ENCODE data around the gene ANKRD65. TPM values are rescaled to one million over a fixed set of nuclear protein-coding genes. Genes with fewer than 3 reads are reported as not detected.
"Not testable (repeated sequence)": the region's sequence is repeated elsewhere in the genome, so short reads cannot be mapped to it uniquely, and the experiment has no call there.

Gene ANKRD65
- total RNA-seq, 2 donors from 2014 or later = not detected

GRCh38 chr1:1428967-1429366, 7.9 kb upstream of the ANKRD65 start:
- not testable (repeated sequence) for H3K36me3 Mint-ChIP-seq (ENCODE audit: low read depth); H3K4me1 Mint-ChIP-seq; H3K27me3 Mint-ChIP-seq; H3K27ac Mint-ChIP-seq; ATAC-seq (replicated peaks); H3K9me3 Mint-ChIP-seq
- H3K4me3 Mint-ChIP-seq = peak overlapping the region; percentile 21

DNA sequence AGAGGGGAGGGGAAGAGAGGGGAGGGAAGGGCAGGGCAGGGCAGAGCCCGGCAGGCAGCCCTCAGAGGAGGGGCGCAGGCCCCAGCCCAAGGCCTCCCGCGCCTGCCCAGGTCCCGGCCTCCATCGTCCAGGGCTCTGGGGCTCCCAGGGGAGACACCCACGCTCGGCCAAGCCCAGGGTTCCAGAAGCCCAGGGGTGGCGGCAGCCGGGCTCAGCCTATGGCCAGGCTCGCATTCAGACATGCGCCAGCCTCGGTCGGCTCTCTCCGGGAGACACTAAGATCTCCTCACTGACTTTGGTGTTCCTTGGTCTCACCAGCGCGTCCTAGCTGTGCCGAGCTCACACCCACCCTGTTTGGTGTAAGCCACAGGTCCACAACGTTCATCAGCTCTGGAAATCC, 7.1 kb upstream of the ANKRD65 start:
- H3K4me3 Mint-ChIP-seq = peak overlapping the region; percentile 21
- ATAC-seq (replicated peaks) = no peak
- no peaks in the 10 kb centered on the region for H3K9me3 Mint-ChIP-seq
- H3K27ac Mint-ChIP-seq = no peak overlapping the region
- H3K27me3 Mint-ChIP-seq = peaks cover 7% of the 10 kb centered on the region
- H3K4me1 Mint-ChIP-seq = no peaks in the 10 kb centered on the region
- H3K36me3 Mint-ChIP-seq (ENCODE audit: low read depth) = no peaks in the 10 kb centered on the region

DNA sequence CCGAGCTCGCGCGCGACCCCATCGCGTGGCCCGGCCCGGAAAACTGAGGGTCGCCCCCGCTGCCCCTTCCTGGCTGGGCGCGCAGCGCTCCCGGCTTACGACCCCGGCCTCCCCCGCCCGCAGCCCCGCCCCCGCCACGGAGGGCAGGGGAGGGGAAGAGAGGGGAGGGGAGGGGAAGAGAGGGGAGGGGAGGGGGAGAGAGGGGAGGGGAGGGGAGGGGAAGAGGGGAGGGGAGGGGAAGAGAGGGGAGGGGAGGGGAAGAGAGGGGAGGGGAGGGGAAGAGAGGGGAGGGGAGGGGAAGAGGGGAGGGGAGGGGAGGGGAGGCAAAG, 6.7 kb upstream of the ANKRD65 start:
- no peaks in the 10 kb centered on the region for H3K9me3 Mint-ChIP-seq
- no peak for ATAC-seq (replicated peaks)
- H3K36me3 Mint-ChIP-seq (ENCODE audit: low read depth) = no peaks in the 10 kb centered on the region
- peaks cover 8% of the 10 kb centered on the region for H3K27me3 Mint-ChIP-seq
- no peak overlapping the region for H3K27ac Mint-ChIP-seq
- no peaks in the 10 kb centered on the region for H3K4me1 Mint-ChIP-seq
- no peak overlapping the region for H3K4me3 Mint-ChIP-seq

DNA sequence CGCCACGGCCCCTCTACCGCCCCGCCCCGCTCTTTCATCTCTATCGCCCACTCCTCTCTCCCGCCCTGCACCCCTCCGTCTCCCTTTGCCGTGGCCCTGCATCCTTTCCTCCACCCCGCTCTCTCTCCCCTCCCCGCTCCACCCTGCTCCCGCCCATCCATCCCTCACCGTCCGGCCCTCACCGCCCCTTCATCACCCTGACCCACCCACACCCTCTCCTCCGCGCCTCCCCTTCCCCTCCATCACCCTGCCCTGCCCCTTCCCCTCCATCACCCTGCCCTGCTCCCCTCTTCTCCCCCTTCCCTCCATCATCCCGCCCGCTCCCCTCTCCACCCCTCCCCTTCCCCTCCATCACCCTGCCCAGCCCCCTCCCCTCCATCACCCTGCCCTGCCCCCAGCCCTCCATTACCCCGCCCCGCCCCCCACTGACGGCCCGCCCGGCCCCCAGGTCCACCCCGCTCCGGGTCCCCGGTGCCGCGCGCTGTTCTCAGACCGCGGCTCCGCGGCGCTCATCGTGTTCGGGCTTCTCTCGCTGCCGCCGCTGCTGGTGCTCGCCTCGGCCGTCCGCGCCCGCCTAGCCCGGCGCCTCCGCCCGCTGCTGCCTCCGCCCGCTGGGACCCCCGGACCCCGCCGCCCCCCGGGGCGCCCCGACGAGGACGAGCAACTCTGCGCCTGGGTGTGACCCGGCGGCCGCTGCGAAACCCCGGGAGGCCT, 6.2 kb upstream of the ANKRD65 start:
- Mint-ChIP-seq H3K36me3 (ENCODE audit: low read depth) (no peaks in the 10 kb centered on the region), H3K27me3 (peaks cover 12% of the 10 kb centered on the region), H3K27ac (no peak overlapping the region), H3K4me3 (no peak overlapping the region), H3K9me3 (no peaks in the 10 kb centered on the region), H3K4me1 (no peaks in the 10 kb centered on the region)
- peak; percentile 29 for ATAC-seq (replicated peaks)

DNA sequence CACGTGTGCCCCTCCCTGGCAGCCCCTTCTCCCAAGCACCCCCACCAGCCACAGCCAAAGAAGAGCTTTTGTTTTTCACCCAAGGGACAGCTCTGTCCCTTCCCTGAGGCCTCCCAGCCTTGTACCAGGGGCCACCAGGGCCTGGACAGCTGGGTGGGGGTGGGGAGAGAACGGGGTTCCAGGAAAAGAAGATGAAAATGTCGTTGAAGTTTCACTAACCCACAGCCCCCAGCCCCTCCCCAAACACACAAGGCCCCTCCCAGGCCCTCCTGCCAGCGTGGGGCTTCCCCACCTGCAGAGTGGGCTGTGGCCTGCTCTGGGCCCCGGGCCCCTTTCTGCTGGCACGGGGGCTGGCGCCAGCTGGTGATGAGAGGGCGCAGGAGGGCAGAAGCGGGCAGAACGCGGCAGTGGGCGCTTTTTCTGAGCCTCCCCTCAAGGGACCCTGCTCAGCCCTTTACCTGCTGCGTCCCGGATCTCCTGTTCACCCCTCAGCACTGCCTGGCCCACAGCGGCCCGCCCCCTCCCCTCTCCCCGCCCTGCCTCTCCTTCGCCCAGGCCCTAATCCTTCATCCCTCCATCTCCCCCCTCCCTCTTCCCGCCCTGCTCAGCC, 5.5 kb upstream of the ANKRD65 start:
- Mint-ChIP-seq H3K4me1 (no peaks in the 10 kb centered on the region), H3K9me3 (no peaks in the 10 kb centered on the region), H3K36me3 (ENCODE audit: low read depth) (no peaks in the 10 kb centered on the region), H3K27me3 (peaks cover 14% of the 10 kb centered on the region), H3K4me3 (no peak overlapping the region), H3K27ac (no peak overlapping the region)
- ATAC-seq (replicated peaks) = peak; percentile 13

DNA sequence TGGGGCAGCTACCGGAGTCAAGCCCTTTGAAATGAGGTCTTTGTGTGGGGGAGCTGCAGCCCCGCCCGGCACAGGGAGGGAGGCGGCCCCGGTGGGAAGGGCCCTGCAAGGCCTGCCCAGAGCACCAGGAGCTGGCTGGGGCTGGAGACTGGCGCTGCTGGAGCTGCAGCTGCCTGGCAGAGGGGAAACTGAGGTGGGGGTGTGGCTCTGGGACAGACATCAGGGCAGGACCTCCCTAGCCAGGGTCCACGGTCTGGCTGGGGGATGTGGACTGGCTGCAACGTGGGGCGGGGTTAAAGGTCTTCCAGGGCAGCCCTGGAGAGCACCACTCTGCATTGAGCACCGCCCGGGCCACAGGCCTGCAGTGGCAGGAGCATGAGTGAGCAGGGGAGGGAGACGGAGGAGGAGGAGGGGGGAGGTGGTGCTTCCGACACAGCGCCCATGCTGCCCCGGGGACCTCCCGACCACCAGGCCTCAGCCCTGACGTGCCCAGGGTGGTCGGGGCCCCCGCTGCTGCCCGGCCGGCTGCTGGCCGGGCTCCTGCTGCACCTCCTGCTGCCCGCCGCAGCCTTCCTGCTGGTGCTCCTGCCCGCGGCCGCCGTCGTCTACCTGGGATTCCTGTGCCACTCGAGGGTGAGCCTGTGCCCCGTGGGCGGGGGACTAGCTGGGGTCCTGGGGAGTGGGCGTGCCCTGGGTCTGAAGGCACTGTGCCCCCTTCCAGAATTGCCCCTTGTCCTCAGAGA, 4.8 kb upstream of the ANKRD65 start:
- Mint-ChIP-seq H3K9me3 (no peaks in the 10 kb centered on the region), H3K27me3 (peaks cover 14% of the 10 kb centered on the region), H3K4me1 (no peaks in the 10 kb centered on the region), H3K36me3 (ENCODE audit: low read depth) (no peaks in the 10 kb centered on the region), H3K27ac (no peak overlapping the region), H3K4me3 (no peak overlapping the region)
- no peak for ATAC-seq (replicated peaks)

DNA sequence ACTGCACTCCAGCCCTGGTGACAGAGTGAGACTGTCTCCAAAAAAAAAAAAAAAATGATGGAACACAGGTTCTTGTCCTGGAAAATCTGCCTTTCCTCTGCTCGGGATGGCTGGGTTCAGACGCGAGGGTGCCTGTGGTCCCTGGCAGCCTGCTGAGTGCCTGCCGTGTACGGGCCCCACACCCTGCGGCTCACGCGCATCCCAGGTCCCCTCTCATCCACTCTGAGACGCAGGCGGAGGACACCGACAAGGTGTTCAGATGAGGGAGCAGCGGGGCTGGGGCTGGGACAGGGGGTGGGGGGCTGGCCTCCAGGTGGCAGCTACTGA, 4.3 kb upstream of the ANKRD65 start:
- H3K27ac Mint-ChIP-seq = no peak overlapping the region
- peaks cover 14% of the 10 kb centered on the region for H3K27me3 Mint-ChIP-seq
- no peaks in the 10 kb centered on the region for H3K4me1 Mint-ChIP-seq
- no peaks in the 10 kb centered on the region for H3K9me3 Mint-ChIP-seq
- H3K4me3 Mint-ChIP-seq = no peak overlapping the region
- H3K36me3 Mint-ChIP-seq (ENCODE audit: low read depth) = no peaks in the 10 kb centered on the region
- no peak for ATAC-seq (replicated peaks)

GRCh38 chr1:1424707-1425106, 3.6 kb upstream of the ANKRD65 start:
- Mint-ChIP-seq H3K27ac (no peak overlapping the region), H3K4me3 (no peak overlapping the region), H3K36me3 (ENCODE audit: low read depth) (no peaks in the 10 kb centered on the region), H3K4me1 (no peaks in the 10 kb centered on the region), H3K27me3 (peaks cover 14% of the 10 kb centered on the region), H3K9me3 (no peaks in the 10 kb centered on the region)
- ATAC-seq (replicated peaks) = no peak

DNA sequence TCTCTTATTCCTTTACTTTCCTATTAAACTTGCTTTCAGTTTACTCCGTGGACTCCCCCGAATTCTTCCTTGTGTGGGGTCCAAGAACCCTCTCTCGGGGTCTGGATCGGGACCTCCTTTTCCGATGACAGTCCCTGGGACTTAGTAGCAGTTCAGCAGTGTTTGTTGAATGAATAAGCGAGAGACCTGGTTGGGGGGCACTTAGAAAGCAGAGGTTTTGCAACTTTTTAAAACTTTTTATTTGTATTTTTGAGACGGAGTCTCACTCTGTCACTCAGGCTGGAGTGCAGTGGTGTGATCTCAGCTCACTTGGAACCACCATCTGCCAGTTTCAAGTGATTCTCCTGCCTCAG, 2.1 kb upstream of the ANKRD65 start:
- no peak for ATAC-seq (replicated peaks)
- H3K4me3 Mint-ChIP-seq = no peak overlapping the region
- H3K27ac Mint-ChIP-seq = no peak overlapping the region

DNA sequence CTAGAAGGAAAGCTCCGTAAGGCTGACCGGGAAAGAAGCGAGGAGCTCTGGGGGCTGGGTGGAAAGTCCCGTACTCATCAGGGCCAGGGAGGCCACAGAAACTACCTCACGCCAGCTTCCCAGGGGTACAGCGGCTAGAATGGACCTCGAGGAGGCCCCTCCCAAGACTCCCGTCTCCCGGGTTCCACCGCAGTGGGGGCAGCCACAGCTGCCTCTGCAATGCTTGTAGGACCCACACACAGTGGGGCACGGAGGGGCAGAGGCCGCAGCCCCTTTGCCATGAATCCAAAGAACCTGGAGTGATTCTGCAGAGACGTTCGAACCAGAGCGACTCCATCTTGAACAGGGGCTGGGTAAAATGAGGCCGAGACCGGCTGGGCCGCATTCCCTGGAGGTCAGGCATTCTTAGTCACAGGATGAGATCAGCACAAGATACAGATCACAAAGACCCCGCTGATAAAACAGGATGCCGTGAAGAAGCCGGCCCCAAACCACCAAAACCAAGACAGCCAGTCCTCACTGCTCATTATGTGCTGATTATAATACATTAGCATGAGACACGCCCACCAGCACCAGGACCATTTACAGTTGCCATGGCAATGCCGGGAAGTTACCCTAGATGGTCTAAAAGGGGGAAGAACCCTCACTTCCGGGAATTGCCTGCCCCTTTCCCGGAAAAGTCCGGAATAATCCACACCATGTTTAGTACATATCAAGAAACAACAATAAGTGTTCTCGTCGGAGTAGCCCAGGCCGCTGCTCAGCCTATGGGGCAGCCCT, 1.6 kb upstream of the ANKRD65 start:
- no peak overlapping the region for H3K4me3 Mint-ChIP-seq
- H3K27me3 Mint-ChIP-seq = peaks cover 10% of the 10 kb centered on the region
- H3K9me3 Mint-ChIP-seq = no peaks in the 10 kb centered on the region
- H3K4me1 Mint-ChIP-seq = peaks cover 4% of the 10 kb centered on the region
- H3K27ac Mint-ChIP-seq = no peak overlapping the region
- H3K36me3 Mint-ChIP-seq (ENCODE audit: low read depth) = no peaks in the 10 kb centered on the region
- peak; percentile 38 for ATAC-seq (replicated peaks)

More for the DNA sequence above, 2.1 kb upstream of the ANKRD65 start:
- Mint-ChIP-seq H3K36me3 (ENCODE audit: low read depth) (no peaks in the 10 kb centered on the region), H3K9me3 (no peaks in the 10 kb centered on the region), H3K4me1 (no peaks in the 10 kb centered on the region), H3K27me3 (peaks cover 10% of the 10 kb centered on the region)

DNA sequence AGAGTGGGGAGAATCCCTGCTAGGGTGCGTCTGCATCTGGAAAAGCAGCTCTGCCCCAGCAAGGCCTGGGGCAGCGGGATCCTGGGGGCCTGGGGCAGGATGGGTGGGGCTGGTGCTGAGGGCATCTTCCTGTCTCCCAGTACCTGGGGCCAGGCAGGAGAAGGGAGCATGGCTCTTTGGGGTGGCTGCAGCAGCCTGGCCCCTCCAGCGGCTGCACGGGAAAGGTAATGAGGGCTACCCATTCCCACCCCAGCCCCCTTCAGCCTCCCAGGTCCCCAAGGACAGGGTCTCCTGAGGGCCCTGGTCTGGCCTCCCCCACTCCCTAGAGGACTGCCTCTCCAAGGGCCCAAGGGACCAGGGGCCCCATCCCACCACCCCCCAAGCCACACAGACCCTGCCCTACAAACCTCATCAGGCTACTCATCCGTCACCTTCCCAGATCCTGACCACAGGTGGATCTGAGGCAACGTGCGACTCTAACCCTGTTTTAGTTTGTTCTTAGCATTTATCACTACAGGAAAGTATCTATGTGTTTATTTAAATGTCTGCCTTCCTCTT, 910 bp upstream of the ANKRD65 start:
- no peaks in the 10 kb centered on the region for H3K9me3 Mint-ChIP-seq
- no peak for ATAC-seq (replicated peaks)
- H3K4me1 Mint-ChIP-seq = peaks cover 7% of the 10 kb centered on the region
- peaks cover 10% of the 10 kb centered on the region for H3K27me3 Mint-ChIP-seq
- H3K36me3 Mint-ChIP-seq (ENCODE audit: low read depth) = no peaks in the 10 kb centered on the region
- H3K27ac Mint-ChIP-seq = no peak overlapping the region
- no peak overlapping the region for H3K4me3 Mint-ChIP-seq

GRCh38 chr1:1420654-1421141, 378 bp downstream of the ANKRD65 start:
- ATAC-seq (replicated peaks) = no peak
- Mint-ChIP-seq H3K9me3 (no peaks in the 10 kb centered on the region), H3K36me3 (ENCODE audit: low read depth) (no peaks in the 10 kb centered on the region), H3K27me3 (peaks cover 7% of the 10 kb centered on the region), H3K4me1 (peaks cover 7% of the 10 kb centered on the region), H3K27ac (no peak overlapping the region), H3K4me3 (no peak overlapping the region)

GRCh38 chr1:1419813-1420653, 1.0 kb downstream of the ANKRD65 start:
- H3K4me1 Mint-ChIP-seq = peaks cover 7% of the 10 kb centered on the region

More at GRCh38 chr1:1419813-1420653, 1.0 kb downstream of the ANKRD65 start:
- Mint-ChIP-seq H3K27me3 (peaks cover 7% of the 10 kb centered on the region), H3K4me3 (no peak overlapping the region), H3K36me3 (ENCODE audit: low read depth) (no peaks in the 10 kb centered on the region), H3K27ac (no peak overlapping the region), H3K9me3 (no peaks in the 10 kb centered on the region)
- ATAC-seq (replicated peaks) = peak; percentile 28
